Activated CD4-positive, alpha-beta T cell treated with anti-CD3 and anti-CD28 coated beads, Interleukin-10, Interleukin-2, amounts not matched to agents 100 ng/mL and 50 ng/mL, durations not matched to agents 16 hours and 8 hours (primary cell): Measurements from ENCODE around the gene KCNK17.

Experiments used
- DNase-seq: peaks from one replicate; pipeline ENCODE4 v3.0.0-alpha.2; 2020

KCNK17 gene

DNA sequence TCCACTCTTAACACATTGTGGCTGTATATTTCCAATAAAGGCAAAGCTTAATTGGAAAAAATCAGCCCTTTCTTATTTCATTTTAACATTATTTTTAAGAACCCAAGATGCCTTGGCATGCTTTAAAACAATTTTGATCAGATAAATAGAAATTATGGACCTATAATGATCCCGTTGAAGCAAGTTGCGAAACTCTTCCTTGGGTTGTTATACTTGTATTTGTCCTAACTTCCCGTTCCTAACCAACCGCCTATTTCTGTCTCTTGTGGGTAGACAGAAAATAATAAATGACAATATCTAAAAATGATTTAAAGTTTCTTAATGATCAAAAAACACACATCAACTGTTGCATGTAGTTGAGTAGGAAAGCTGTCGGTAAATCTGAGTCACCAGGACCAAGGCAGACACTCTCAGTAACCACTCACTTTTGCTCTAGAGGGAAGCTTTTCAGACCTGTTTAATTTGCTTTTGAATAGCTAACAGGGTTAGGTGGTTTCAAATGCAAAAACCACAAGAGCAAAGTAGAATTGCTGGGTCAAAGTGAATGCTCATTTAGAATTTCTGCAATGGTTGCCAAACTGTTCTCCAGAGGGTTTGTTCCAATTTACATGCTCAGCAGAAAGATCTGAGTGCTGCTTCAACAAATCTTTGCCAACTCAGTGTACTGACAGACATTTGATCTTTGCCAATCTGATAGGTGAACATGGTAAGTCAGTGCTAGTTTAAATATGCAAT is 50.7 kb downstream of the KCNK17 start:
- DNase-seq = peak; percentile 63

DNA sequence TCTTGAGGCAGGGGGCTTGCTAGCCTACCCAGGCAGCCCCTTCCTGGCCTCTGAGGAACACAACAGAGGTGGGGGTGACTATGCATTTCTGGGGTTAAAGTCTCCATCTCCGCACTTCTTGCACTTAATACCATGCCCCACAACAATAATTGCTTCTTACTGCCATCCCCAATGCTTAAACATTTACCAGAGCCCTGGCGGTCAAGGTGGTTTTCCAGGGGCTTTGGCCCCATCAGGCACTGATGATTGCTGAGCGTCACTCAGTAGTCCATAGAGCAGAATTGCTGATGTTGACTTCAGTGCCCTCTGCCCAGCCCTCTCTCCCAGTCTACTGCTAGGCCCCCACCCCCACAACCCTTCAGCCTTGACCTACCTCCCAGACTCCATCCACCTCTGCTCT is 52.5 kb downstream of the KCNK17 start:
- no peak for DNase-seq

DNA sequence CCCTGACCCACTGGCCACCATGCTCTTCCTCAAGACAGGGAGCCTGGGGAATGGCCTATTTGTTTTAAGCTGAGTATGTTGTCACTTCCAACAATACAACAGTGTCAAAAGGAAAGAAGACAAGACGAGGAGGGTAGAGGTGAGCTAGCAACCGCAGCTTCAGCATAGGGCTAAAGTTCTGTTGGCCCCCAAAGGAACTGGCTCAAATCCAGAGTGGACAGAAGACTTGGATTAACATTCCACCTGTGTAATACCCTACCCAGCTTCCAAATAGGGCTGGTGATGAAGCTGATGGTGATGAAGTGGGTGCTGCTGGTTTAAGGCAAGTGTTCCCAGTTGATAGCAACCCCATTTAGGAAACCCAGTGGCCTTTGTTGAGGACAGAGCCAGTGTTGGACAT is 53.3 kb downstream of the KCNK17 start:
- DNase-seq = no peak

GRCh38 chr6:39260456-39260855 is 53.8 kb downstream of the KCNK17 start:
- no peak for DNase-seq

DNA sequence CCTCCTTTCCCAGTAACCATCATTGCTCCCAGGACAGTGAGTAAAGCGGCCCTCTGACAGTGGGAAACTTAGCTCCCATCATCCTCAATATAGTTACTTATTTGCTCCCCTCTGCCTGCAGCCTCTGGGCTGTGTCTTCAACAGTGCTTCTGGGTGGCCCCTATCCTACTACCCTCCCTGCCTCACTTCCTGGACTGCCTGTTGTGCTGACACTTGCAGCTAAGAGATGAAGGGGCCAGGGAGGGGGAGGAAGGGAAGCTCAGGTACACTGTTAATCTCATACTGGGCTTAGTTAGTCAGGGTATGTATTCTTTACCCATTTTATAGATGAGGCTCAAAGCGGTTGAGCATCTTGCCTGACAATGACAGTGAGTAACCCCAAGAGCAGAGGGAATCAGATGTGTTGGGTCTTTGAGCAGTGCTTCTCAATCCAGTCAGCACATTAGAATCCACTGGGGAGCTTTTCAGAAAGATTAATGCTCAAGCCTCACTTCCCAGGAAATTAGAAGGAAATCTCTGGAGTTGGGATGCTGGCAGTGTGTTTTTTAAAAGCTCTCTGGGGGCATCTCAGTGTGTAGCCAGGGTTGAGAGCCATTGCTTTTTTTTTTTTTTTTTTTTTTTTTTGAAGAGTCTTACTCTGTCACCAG is 57.8 kb downstream of the KCNK17 start:
- DNase-seq = no peak

DNA sequence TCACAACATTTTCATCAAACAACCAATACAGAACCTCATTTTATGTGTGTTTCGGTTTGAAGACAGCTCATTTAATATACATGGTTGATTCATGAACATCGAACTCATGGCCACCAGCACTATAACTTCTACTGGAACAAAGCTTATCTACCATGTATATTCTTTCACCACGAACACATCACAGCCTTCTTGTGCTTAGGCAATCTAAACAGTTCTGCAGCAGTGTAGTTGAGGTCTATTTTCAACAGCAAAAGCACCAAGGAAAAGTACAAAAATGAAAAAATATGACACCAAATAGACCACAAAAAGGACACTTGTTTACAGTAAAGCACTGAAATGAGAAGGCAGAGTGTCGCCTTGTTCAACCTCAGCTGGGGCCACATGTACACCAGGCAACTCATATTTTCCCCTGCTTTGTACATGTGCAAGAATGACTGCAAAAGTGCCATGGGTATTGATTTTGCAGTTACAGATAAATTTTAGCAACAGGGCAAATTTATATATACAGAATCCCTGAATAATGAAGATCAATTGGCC is 59.2 kb downstream of the KCNK17 start:
- peak; percentile 41 for DNase-seq

GRCh38 chr6:39251406-39251805 is 62.8 kb downstream of the KCNK17 start:
- DNase-seq = no peak

DNA sequence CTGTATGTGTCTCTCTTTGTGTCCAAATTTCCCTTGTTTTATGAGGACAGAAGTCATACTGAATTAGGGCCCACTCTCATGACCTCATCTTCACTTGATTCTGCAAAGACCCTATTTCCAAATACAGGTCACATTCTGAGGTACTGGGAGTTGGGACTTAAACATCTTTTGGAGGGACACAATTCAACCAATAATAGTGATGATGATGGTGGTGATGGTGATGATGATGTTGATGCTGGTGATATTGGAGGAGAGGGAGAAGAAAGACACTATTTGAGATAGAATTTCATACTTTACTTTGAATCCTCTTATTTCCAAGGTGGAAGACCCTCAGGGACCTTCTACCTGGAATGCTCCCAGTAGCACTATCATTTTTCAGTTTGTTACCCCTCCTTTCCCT is 63.7 kb downstream of the KCNK17 start:
- no peak for DNase-seq

DNA sequence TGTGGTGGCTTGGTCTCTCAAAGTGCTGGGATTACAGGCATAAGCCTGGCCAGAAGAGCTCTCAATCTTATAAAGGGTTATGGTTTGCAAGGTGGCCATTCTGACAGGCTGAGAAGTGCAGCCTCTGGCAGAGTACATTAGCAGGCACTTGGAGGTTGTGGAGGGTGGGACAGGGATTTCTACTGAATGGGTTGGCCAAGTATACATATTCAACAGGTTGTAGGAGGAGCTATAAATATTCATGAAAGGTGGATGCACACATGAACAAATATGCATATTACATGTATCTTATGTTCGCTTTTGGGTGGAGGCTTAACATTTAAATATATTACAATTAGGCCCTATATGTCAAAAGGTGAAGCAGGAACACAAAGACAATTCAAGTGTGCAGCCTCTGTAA is 64.9 kb downstream of the KCNK17 start:
- no peak for DNase-seq
